Thymus (tissue), 11 donors: ENCODE data around the gene VAMP5. TPM values are rescaled to one million over a fixed set of nuclear protein-coding genes. Genes with fewer than 3 reads are reported as not detected.

Source experiments
- DNase-seq, 9 donors: peaks; one replicate each; pipeline ENCODE4 v3.0.0-alpha.2; 2013; ENCODE audit warnings: low spot score in 9 of 9, low read depth in 6 of 9, missing footprints in 1 of 9
- H3K27ac ChIP-seq, 2 donors: one replicate each; pipeline ENCODE4 v1.5.1; 2013; ENCODE audit warnings: control low read depth in 1 of 2, low read depth in 1 of 2, low read length in 1 of 2, mild to moderate bottlenecking in 1 of 2, moderate library complexity in 1 of 2
- H3K27me3 ChIP-seq, 2 donors: one replicate each; pipeline ENCODE4 v1.5.1; 2013; ENCODE audit warnings: low read length in 1 of 2; ENCODE audit not compliant: control insufficient read depth in 2 of 2, insufficient read depth in 1 of 2
- H3K36me3 ChIP-seq, 2 donors: one replicate each; pipeline ENCODE4 v1.5.1; 2013; ENCODE audit warnings: low read length in 1 of 2, mild to moderate bottlenecking in 1 of 2, moderate library complexity in 1 of 2; ENCODE audit not compliant: control insufficient read depth in 2 of 2, insufficient read depth in 2 of 2
- H3K4me1 ChIP-seq, 2 donors: one replicate each; pipeline ENCODE4 v1.5.1; 2013; ENCODE audit warnings: low read length in 2 of 2; ENCODE audit not compliant: control insufficient read depth in 2 of 2, insufficient read depth in 2 of 2
- H3K4me3 ChIP-seq, 2 donors: one replicate each; pipeline ENCODE4 v1.5.1; 2013; ENCODE audit warnings: low read length in 2 of 2, control low read depth in 1 of 2, mild to moderate bottlenecking in 1 of 2
- H3K9me3 ChIP-seq, 2 donors: one replicate each; pipeline ENCODE4 v1.5.1; 2013; ENCODE audit warnings: low read length in 1 of 2, mild to moderate bottlenecking in 1 of 2; ENCODE audit not compliant: control insufficient read depth in 2 of 2, insufficient read depth in 1 of 2
- WGBS: extraction: QIAGEN DNeasy Blood & Tissue Kit; methylation state at CpG from one replicate; pipeline ENCODE4 v1.1.7; 2013; 5-methylcytosine and 5-hydroxymethylcytosine counted together
- polyA plus RNA-seq: library from polyadenylated mRNA; stranded (reverse); fragments of 200-250 nt; gene quantifications from one replicate; pipeline ENCODE4 v1.2.3, GENCODE V29; 2013
- total RNA-seq: library from RNA; stranded (reverse); fragments of 120-200 nt; gene quantifications from one replicate; pipeline ENCODE4 v1.2.4, GENCODE V29; 2013
- donor health status: healthy.

The VAMP5 gene
- total and polyA plus RNA-seq, 2 donors, result 19.0 to 93.2 TPM

DNA sequence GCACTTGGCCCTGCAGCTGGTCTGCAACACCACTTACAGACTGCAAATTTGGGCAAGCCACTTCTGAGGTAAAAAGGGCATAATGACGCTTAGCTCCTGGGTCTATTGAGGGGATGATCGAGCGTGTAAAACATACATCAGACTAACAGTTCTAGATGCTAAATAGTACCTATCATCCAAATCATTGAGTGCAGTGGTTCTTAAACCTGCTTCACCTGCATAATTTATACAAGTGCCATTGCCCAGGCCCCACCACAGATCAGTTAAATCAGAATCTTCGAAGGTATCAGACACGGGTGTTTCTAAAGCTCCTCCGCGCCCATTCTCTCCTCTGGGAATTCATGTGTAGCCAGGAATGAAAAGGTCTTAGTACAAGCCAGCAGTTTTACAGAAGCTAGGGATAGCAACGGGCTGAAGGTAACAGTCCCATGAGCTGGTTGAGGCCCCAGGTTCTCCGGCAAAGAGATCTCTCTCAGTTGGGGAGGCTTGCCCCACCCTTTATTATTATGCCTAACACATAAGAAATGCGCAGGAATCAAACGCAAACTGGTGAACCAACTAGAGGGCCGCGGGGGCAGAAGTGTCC is 10.6 kb downstream of the VAMP5 start:
- Histone ChIP-seq H3K4me1 (peaks cover 20 to 48% of the 10 kb centered on the region in 2 donors), H3K9me3 (no peaks in the 10 kb centered on the region), H3K27me3 (no peaks in the 10 kb centered on the region), H3K4me3 (peak overlapping the region; percentile 87 to 93), H3K27ac (peak overlapping the region; percentile 79 to 95), H3K36me3 (peaks cover 21 to 25% of the 10 kb centered on the region in 2 donors)
- 23% methylated on average over 13 of the region's 13 CpGs for WGBS
- no peak for DNase-seq

GRCh38 chr2:85595301-85596025 is 11.2 kb downstream of the VAMP5 start, which contains the start of gene RNF181:
TSS of gene RNF181 (plus strand) at chr2:85595745. CDS start at chr2:85595764, 19 bp downstream.
- under 1% methylated on average over 47 of the region's 47 CpGs for WGBS
- Histone ChIP-seq H3K4me3 (peak within 1 kb of the TSS; percentile 87 to 93), H3K4me1 (peaks cover 20 to 45% of the 10 kb centered on the region in 2 donors), H3K27ac (peak within 1 kb of the TSS; percentile 79 to 95), H3K9me3 (no peaks in the 10 kb centered on the region), H3K27me3 (no peaks in the 10 kb centered on the region), H3K36me3 (peaks cover 21 to 28% of the 10 kb centered on the region in 2 donors)
- peak; percentile 85 to 97 (median 92) for DNase-seq

DNA sequence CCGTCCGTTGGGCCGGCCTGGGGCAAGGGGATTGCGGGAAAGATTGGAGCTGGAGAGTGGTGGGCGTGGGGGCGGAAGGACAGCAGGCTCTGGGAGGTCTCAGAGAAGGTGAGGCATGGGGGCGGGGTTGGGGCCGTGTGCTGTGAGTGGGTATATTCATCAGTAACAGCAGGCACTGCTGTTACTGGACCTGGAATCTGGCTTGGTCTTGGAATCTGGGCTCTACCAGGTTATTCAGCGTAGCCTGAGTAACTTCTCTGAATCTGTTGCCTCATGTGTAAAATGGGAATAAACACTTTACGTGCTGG is 11.7 kb downstream of the VAMP5 start:
- Histone ChIP-seq H3K36me3 (peaks cover 21 to 28% of the 10 kb centered on the region in 2 donors), H3K4me1 (peaks cover 20 to 42% of the 10 kb centered on the region in 2 donors), H3K9me3 (no peaks in the 10 kb centered on the region), H3K27me3 (no peaks in the 10 kb centered on the region), H3K27ac (peak overlapping the region; percentile 67 to 87), H3K4me3 (peak overlapping the region; percentile 87 to 93)
- peak in 1 of 9 donors; percentile 33 for DNase-seq
- WGBS, result 10% methylated on average over 10 of the region's 10 CpGs

DNA sequence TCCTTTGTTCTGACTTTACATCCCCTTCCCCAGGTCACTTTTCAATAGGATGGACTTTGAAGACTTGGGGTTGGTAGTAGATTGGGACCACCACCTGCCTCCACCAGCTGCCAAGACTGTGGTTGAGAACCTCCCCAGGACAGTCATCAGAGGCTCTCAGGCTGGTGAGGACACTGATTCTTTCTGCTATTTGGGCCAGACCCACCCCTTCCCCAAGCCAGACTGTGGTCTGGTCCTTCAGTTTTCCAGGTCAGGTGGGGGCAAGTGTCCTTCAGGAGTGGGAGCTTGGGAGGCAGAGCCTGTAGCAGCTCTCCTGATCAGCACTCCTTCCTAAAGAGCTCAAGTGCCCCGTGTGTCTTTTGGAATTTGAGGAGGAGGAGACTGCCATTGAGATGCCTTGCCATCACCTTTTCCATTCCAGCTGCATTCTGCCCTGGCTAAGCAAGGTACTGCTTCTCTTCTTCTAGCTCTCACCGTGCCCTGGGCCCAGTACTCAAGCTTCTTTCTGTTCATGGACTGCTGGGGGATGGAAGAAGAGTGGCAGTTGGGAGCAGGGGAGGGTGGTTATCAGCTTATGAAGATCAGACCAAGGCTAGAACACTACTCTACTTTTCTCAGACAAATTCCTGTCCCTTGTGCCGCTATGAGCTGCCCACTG is 12.4 kb downstream of the VAMP5 start:
- Histone ChIP-seq H3K9me3 (no peaks in the 10 kb centered on the region), H3K36me3 (peaks cover 21 to 28% of the 10 kb centered on the region in 2 donors), H3K27ac (no peak overlapping the region), H3K27me3 (peaks cover 2 to 6% of the 10 kb centered on the region in 2 donors), H3K4me1 (peaks cover 20 to 37% of the 10 kb centered on the region in 2 donors), H3K4me3 (peak overlapping the region; percentile 87 to 93)
- 83% methylated on average over 3 of the region's 3 CpGs for WGBS
- no peak for DNase-seq

DNA sequence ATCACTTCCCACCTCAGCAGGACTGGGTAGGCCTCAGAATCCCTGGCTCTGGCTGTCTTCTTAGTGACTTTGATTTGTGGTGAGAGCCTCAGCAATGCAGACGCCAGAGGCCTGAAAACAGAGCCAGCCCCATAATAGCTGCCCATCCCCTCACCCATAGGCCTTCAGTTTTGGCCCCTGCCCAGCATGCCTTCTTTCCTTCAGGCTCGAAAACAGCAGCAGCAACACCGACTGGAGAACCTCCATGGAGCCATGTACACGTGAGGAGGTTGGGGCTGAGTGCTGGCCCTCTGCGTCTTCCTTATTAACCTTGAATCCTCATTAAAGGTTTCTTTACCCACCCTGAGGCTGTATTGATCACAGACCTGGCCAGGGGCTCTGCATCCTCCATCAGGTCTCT is 13.0 kb downstream of the VAMP5 start:
- H3K27me3 ChIP-seq, result peaks cover 7 to 12% of the 10 kb centered on the region in 2 donors
- no peak for DNase-seq
- H3K36me3 ChIP-seq, result peaks cover 21 to 28% of the 10 kb centered on the region in 2 donors
- 98% methylated on average over 5 of the region's 5 CpGs for WGBS
- no peak overlapping the region for H3K4me3 ChIP-seq
- no peaks in the 10 kb centered on the region for H3K9me3 ChIP-seq
- peaks cover 23 to 42% of the 10 kb centered on the region in 2 donors for H3K4me1 ChIP-seq
- no peak overlapping the region for H3K27ac ChIP-seq

GRCh38 chr2:85598594-85599340 is 14.5 kb downstream of the VAMP5 start:
- 87% methylated on average over 14 of the region's 14 CpGs for WGBS
- H3K27me3 ChIP-seq, result peaks cover 12 to 27% of the 10 kb centered on the region in 2 donors
- no peak overlapping the region for H3K27ac ChIP-seq
- H3K9me3 ChIP-seq, result no peaks in the 10 kb centered on the region
- peaks cover 23 to 47% of the 10 kb centered on the region in 2 donors for H3K4me1 ChIP-seq
- peaks cover 21 to 28% of the 10 kb centered on the region in 2 donors for H3K36me3 ChIP-seq
- H3K4me3 ChIP-seq, result no peak overlapping the region
- DNase-seq, result no peak

DNA sequence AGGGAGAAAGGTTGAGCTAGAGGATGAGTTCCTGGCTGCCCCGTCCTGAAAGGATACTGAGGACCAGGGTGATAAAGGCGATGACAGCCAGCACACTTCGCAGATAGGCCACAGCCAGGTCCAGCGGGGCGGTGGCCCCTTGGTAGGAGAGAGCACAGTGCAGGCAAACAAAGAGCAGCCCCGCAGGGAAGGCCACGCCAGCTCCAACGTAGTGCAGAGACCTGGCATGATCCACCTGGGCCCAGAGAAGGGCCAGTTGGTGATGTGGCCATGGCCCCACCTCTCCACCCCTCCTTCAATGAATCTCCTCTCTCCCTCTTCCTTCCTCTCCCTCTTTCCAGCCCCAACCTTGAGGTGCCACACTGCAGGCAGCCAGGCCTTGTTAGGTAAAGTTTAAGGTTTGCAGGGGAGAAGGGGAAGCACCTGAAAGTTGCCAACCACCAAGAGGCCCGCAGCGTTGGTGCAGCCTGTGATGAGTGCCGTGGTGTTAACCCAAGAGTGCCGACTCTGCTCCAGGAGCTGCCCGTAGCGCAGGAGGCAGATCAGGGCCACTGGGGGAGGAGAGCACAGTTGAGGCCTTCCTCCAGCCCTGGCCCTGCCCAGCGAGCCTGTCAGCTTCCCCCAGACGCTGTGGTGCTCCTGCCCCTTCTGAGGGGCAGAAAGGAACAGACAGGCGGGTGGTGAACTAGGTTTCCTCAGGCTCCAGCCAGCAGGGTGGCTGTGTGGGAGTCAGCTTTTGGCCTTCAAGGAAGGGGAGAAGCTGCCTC is 15.4 kb downstream of the VAMP5 start:
- H3K27me3 ChIP-seq, result peaks cover 14 to 31% of the 10 kb centered on the region in 2 donors
- no peaks in the 10 kb centered on the region for H3K9me3 ChIP-seq
- peaks cover 19 to 41% of the 10 kb centered on the region in 2 donors for H3K4me1 ChIP-seq
- no peak for DNase-seq
- no peak overlapping the region for H3K4me3 ChIP-seq
- no peak overlapping the region for H3K27ac ChIP-seq
- peaks cover 21 to 28% of the 10 kb centered on the region in 2 donors for H3K36me3 ChIP-seq
- WGBS, result 85% methylated on average over 17 of the region's 17 CpGs

DNA sequence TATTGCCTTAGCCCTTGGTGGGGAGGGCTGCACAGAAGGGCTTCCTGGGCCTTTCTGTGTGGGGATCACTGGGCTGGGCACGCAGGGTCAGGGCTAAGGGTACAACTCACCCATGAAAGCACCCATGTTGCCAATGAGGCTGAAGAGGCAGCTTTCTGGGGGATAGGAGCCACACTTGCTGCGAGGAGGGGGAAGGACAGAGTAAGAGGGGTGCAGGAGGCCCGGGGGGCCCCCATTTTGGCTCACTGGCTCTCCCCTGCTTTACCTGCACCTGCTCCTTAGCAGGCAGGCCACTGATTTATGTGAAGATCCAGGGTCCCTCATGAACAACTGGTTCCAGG is 16.0 kb downstream of the VAMP5 start:
- DNase-seq, result no peak
- Histone ChIP-seq H3K4me1 (peaks cover 16 to 37% of the 10 kb centered on the region in 2 donors), H3K9me3 (no peaks in the 10 kb centered on the region), H3K27me3 (peaks cover 14 to 31% of the 10 kb centered on the region in 2 donors), H3K36me3 (peaks cover 21 to 28% of the 10 kb centered on the region in 2 donors), H3K4me3 (no peak overlapping the region), H3K27ac (no peak overlapping the region)
- WGBS, result 99% methylated on average over 3 of the region's 3 CpGs
